Neuronal stem cell (in vitro differentiated cells): Measurements from ENCODE around the gene CHRNA1.

Experiments
- DNase-seq: peaks from one replicate; pipeline ENCODE4 v3.0.0-alpha.2; 2013; ENCODE audit warnings: low spot score
- H2AFZ ChIP-seq: one replicate; pipeline ENCODE4 v1.6.1; 2013; ENCODE audit warnings: mild to moderate bottlenecking, low read length, inconsistent platforms
- H2AK5ac ChIP-seq: 2 replicates; pipeline ENCODE4 v1.6.1; 2013; ENCODE audit warnings: low read depth, mild to moderate bottlenecking, inconsistent platforms, low read length, moderate library complexity, mixed read lengths
- H2BK120ac ChIP-seq: 2 replicates; pipeline ENCODE4 v1.6.1; 2013; ENCODE audit warnings: low read depth, mild to moderate bottlenecking, inconsistent platforms, low read length, moderate library complexity, mixed read lengths
- H2BK12ac ChIP-seq: one replicate; pipeline ENCODE4 v1.6.1; 2013; ENCODE audit warnings: low read length, inconsistent platforms
- H2BK15ac ChIP-seq: 2 replicates; pipeline ENCODE4 v1.6.1; 2013; ENCODE audit warnings: mild to moderate bottlenecking, low read length, inconsistent platforms, mixed read lengths
- H2BK5ac ChIP-seq: one replicate; pipeline ENCODE4 v1.6.1; 2013; ENCODE audit warnings: inconsistent platforms, mild to moderate bottlenecking, low read length, moderate library complexity
- H3K14ac ChIP-seq: one replicate; pipeline ENCODE4 v1.6.1; 2013; ENCODE audit warnings: low read length, inconsistent platforms
- H3K18ac ChIP-seq: 2 replicates; pipeline ENCODE4 v1.6.1; 2013; ENCODE audit warnings: low read length, inconsistent platforms
- H3K23ac ChIP-seq: 2 replicates; pipeline ENCODE4 v1.6.1; 2013; ENCODE audit warnings: low read depth, mild to moderate bottlenecking, mixed read lengths, low read length, inconsistent platforms; ENCODE audit not compliant: poor library complexity
- H3K27ac ChIP-seq: replicated peaks from 3 replicates; pipeline ENCODE4 v1.5.1; 2013; ENCODE audit warnings: low read length, inconsistent platforms
- H3K27me3 ChIP-seq, 3 experiments: 2 replicates each; pipeline ENCODE4 v1.6.1; 2013; ENCODE audit warnings: low read length in 3 of 3, mild to moderate bottlenecking in 2 of 3, inconsistent platforms in 1 of 3, low read depth in 1 of 3, mixed read lengths in 1 of 3, moderate library complexity in 1 of 3; ENCODE audit not compliant: control insufficient read depth in 3 of 3, insufficient read depth in 3 of 3
- H3K36me3 ChIP-seq, 2 donors: replicated peaks in 1 of 2; 2 replicates each; pipeline ENCODE4 v1.6.1; 2013; ENCODE audit warnings: low read length in 2 of 2; ENCODE audit not compliant: control insufficient read depth in 2 of 2, insufficient read depth in 2 of 2
- H3K4ac ChIP-seq: 2 replicates; pipeline ENCODE4 v1.6.1; 2013; ENCODE audit warnings: inconsistent platforms, mild to moderate bottlenecking, low read length, moderate library complexity
- H3K4me1 ChIP-seq, 2 donors: 1 replicate in 1 of 2; 2 replicates in 1 of 2; pipeline ENCODE4 v1.6.1; 2013; ENCODE audit warnings: low read length in 2 of 2, low read depth in 1 of 2; ENCODE audit not compliant: control insufficient read depth in 2 of 2, insufficient read depth in 1 of 2
- H3K4me2 ChIP-seq: one replicate; pipeline ENCODE4 v1.6.1; 2013; ENCODE audit warnings: mild to moderate bottlenecking, low read length, inconsistent platforms; ENCODE audit not compliant: insufficient read depth, poor library complexity, severe bottlenecking
- H3K4me3 ChIP-seq, 2 donors: 2 replicates each; pipeline ENCODE4 v1.5.1; 2013; ENCODE audit warnings: low read length in 2 of 2, mild to moderate bottlenecking in 2 of 2, inconsistent platforms in 1 of 2, moderate library complexity in 1 of 2
- H3K79me1 ChIP-seq: one replicate; pipeline ENCODE4 v1.6.1; 2013; ENCODE audit warnings: low read depth, mild to moderate bottlenecking, inconsistent platforms, low read length, moderate library complexity
- H3K9ac ChIP-seq: one replicate; pipeline ENCODE4 v1.6.1; 2013; ENCODE audit warnings: mild to moderate bottlenecking, low read depth, low read length, inconsistent platforms; ENCODE audit not compliant: poor library complexity
- H3K9me3 ChIP-seq, 2 donors: replicated peaks in 1 of 2; 2 replicates each; pipeline versions ENCODE3 to v1.6.1; 2013; ENCODE audit warnings: low read length in 2 of 2, mild to moderate bottlenecking in 2 of 2, inconsistent platforms in 1 of 2, low read depth in 1 of 2, mixed read lengths in 1 of 2, moderate library complexity in 1 of 2; ENCODE audit not compliant: control insufficient read depth in 2 of 2, insufficient read depth in 1 of 2
- H4K8ac ChIP-seq: one replicate; pipeline ENCODE4 v1.6.1; 2013; ENCODE audit warnings: low read depth, mild to moderate bottlenecking, inconsistent platforms, low read length, moderate library complexity
- H4K91ac ChIP-seq: one replicate; pipeline ENCODE4 v1.6.1; 2013; ENCODE audit warnings: low read length, low read depth, mild to moderate bottlenecking, inconsistent platforms; ENCODE audit not compliant: poor library complexity
- WGBS, 2 donors: extraction: QIAGEN DNeasy Blood & Tissue Kit; methylation state at CpG; one replicate each; pipeline ENCODE4 v1.1.7; 2013; ENCODE audit warnings: missing lambda C conversion rate in 2 of 2, mixed read lengths in 1 of 2; ENCODE audit not compliant: insufficient read length in 2 of 2, insufficient replicate concordance in 1 of 2; ENCODE audit errors: extremely low coverage in 2 of 2; 5-methylcytosine and 5-hydroxymethylcytosine counted together

CHRNA1 gene

DNA sequence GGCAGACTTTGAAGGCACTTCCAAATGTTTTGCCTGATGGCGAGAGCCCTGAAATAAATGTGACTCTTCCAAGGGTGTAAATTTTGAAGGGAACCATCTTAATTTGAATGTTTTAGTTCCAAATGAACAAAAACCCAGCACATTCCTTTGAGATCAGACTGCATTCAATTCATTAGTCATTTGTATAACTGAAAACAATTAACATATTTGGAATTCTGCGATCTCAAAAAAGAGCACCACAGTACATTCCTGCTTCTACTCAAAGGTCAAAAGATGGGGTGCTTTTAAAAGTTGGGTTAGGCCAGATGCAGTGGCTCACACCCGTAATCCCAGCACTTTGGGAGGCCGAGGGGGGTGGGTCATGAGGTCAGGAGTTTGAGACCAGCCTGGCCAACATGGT is 38.2 kb upstream of the CHRNA1 start:
- Histone ChIP-seq H2AFZ (no peak overlapping the region), H3K14ac (no peak overlapping the region), H3K4me1 (peaks cover 0 to 4% of the 10 kb centered on the region in 2 donors), H2BK120ac (no peak overlapping the region), H2AK5ac (no peak overlapping the region), H3K9ac (no peak overlapping the region), H3K18ac (no peak overlapping the region), H3K9me3 (peaks cover 0 to 20% of the 10 kb centered on the region in 2 donors), H3K27ac (no peak overlapping the region), H4K91ac (no peak overlapping the region), H3K27me3 (no peaks in the 10 kb centered on the region), H3K36me3 (peaks cover 9 to 100% of the 10 kb centered on the region in 2 donors), H2BK15ac (no peak overlapping the region), H2BK5ac (no peak overlapping the region), H3K79me1 (no peaks in the 10 kb centered on the region), H3K4me3 (no peak overlapping the region), H3K4ac (no peak overlapping the region), H3K23ac (no peak overlapping the region), H4K8ac (no peak overlapping the region), H2BK12ac (no peak overlapping the region), H3K4me2 (no peak overlapping the region)
- WGBS, 2 donors: no CpG with 5 or more reads among the region's 4 CpGs
- DNase-seq: no peak

DNA sequence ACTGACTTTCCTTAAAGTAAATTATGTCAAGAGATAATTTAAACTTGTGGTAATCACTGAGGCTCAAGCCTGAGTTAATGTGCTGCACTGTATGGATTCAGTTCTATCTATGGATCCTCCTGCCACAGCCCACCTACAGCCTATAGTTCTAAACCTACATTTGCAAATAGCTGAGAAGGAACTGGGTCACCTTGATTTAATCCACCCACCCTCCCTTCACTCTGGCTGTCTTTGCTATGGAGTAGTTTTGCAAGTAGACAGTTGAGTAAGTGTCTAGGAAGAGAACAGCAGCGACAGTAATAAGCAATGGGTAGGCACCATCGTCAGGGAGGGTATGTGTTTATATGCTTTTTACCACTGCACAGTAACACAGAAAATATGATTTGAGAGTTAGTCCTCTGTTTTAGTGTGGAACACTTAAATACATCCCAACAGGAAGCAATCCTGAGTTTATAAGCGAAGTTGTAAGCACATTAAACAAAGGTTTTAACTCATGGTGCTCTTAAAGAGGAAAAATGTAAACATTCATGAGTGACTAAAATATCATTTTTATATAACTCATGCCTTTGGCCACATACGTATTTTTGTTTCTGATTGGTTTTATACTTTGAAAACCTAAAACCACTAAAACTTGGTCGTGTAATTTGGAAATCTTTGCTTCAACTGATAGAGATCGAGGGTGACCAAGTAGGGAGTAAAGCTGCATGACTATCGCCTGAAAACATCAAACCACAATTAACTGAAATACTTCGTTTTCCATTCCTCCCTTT is 36.3 kb upstream of the CHRNA1 start:
- Histone ChIP-seq H3K36me3 (peaks cover 7 to 91% of the 10 kb centered on the region in 2 donors), H3K23ac (no peak overlapping the region), H4K8ac (no peak overlapping the region), H3K4ac (no peak overlapping the region), H3K79me1 (no peaks in the 10 kb centered on the region), H2BK12ac (no peak overlapping the region), H2BK120ac (no peak overlapping the region), H3K4me1 (peaks cover 9 to 13% of the 10 kb centered on the region in 2 donors), H3K4me2 (no peak overlapping the region), H3K9me3 (peaks cover 0 to 20% of the 10 kb centered on the region in 2 donors), H2BK15ac (no peak overlapping the region), H2AFZ (no peak overlapping the region), H3K27ac (no peak overlapping the region), H3K9ac (no peak overlapping the region), H4K91ac (no peak overlapping the region), H3K27me3 (no peaks in the 10 kb centered on the region), H3K18ac (no peak overlapping the region), H3K4me3 (no peak overlapping the region), H2BK5ac (no peak overlapping the region), H2AK5ac (no peak overlapping the region), H3K14ac (no peak overlapping the region)
- WGBS, 2 donors: 100% methylated on average over 1 of the region's 8 CpGs
- DNase-seq: no peak

DNA sequence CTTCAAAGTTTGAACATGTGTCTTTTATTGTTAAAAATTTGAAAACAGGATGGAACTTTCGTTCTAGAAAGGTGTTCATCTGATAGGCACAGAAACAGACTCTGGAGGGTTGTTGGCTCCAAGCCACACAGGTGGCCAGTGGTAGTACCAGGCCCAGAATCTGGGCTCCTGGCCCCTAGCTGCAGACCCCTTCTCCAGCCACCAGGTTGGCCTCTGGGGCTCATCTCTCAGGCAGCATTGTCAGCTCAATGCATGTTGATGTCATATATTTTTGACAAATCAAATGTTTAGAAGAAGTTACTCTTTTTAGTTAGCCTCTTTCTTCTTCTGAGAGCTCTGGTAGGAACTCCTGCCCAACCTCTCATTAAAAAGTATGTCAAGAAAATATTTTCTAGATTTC is 34.5 kb upstream of the CHRNA1 start:
- no peak for DNase-seq
- H2BK12ac ChIP-seq: no peak overlapping the region
- peaks cover 9 to 14% of the 10 kb centered on the region in 2 donors for H3K4me1 ChIP-seq
- H3K14ac ChIP-seq: no peak overlapping the region
- no peak overlapping the region for H3K4me3 ChIP-seq
- no peak overlapping the region for H3K27ac ChIP-seq
- no peak overlapping the region for H2AK5ac ChIP-seq
- no peak overlapping the region for H2BK15ac ChIP-seq
- no peak overlapping the region for H3K18ac ChIP-seq
- peaks cover 0 to 20% of the 10 kb centered on the region in 2 donors for H3K9me3 ChIP-seq
- no peak overlapping the region for H2BK5ac ChIP-seq
- H3K79me1 ChIP-seq: no peaks in the 10 kb centered on the region
- WGBS, 2 donors: no CpG with 5 or more reads among the region's 1 CpG
- no peak overlapping the region for H3K23ac ChIP-seq
- H4K91ac ChIP-seq: no peak overlapping the region
- H2BK120ac ChIP-seq: no peak overlapping the region
- H4K8ac ChIP-seq: no peak overlapping the region
- H3K9ac ChIP-seq: no peak overlapping the region
- H2AFZ ChIP-seq: no peak overlapping the region
- no peak overlapping the region for H3K4me2 ChIP-seq
- no peak overlapping the region for H3K4ac ChIP-seq
- H3K27me3 ChIP-seq: no peaks in the 10 kb centered on the region
- peaks cover 4 to 73% of the 10 kb centered on the region in 2 donors for H3K36me3 ChIP-seq

DNA sequence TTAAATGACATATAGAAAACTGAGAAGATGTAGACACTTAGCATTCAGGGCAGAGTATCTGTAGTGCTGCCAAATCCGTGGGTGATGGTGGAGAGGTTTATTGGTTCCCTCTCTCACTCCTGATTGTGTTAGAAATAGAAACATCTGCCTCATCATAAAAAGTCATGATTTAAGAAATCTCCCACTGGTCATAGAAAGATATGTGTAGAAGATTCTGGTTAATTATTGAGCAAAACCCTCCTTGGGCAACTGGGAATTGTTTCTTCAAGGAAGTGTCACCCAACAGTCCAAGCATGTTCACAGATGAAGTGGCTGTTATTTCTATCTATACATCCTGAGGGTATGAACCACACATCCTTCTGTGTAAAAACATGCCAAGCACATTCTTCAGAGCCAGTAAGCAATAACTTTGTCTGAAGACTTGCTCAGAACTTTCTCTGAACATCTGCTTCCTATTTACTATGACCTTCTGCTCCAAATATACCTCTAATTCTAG is 33.6 kb upstream of the CHRNA1 start:
- H2BK15ac ChIP-seq: no peak overlapping the region
- no peak overlapping the region for H3K9ac ChIP-seq
- no peak overlapping the region for H4K8ac ChIP-seq
- H4K91ac ChIP-seq: no peak overlapping the region
- no peak overlapping the region for H2AFZ ChIP-seq
- no peak overlapping the region for H3K4me2 ChIP-seq
- H3K18ac ChIP-seq: no peak overlapping the region
- no peak overlapping the region for H2BK5ac ChIP-seq
- H2BK120ac ChIP-seq: no peak overlapping the region
- no peak overlapping the region for H2BK12ac ChIP-seq
- no peaks in the 10 kb centered on the region for H3K79me1 ChIP-seq
- peaks cover 9 to 14% of the 10 kb centered on the region in 2 donors for H3K4me1 ChIP-seq
- H3K9me3 ChIP-seq: peaks cover 0 to 20% of the 10 kb centered on the region in 2 donors
- no peak overlapping the region for H3K4me3 ChIP-seq
- no CpG with 5 or more reads among the region's 1 CpG for WGBS, 2 donors
- no peak overlapping the region for H3K4ac ChIP-seq
- H3K23ac ChIP-seq: no peak overlapping the region
- H3K36me3 ChIP-seq: peaks cover 4 to 63% of the 10 kb centered on the region in 2 donors
- no peaks in the 10 kb centered on the region for H3K27me3 ChIP-seq
- no peak overlapping the region for H2AK5ac ChIP-seq
- H3K27ac ChIP-seq: no peak overlapping the region
- DNase-seq: no peak
- H3K14ac ChIP-seq: no peak overlapping the region
